Stimulated activated CD8-positive, alpha-beta memory T cell treated with anti-CD3 and anti-CD28 coated beads, Interleukin-15, amount 100 ng/mL, for 4 hours (primary cell): ENCODE measurements around the gene KCNMA1.

ENCODE experiments used
- DNase-seq, 2 donors: peaks; one replicate each; pipeline ENCODE4 v3.0.0-alpha.2; 2020; ENCODE audit warnings: low read depth in 2 of 2

KCNMA1 gene

GRCh38 chr10:77634939-77635338 is 2.7 kb downstream of the KCNMA1 start:
- DNase-seq = no peak

- no peak for DNase-seq
These were observed 4.2 kb downstream of the KCNMA1 start for GRCh38 chr10:77633376-77633775.

GRCh38 chr10:77631241-77631640 is 6.4 kb downstream of the KCNMA1 start:
- DNase-seq = no peak

- no peak for DNase-seq
These were observed 7.1 kb downstream of the KCNMA1 start for GRCh38 chr10:77630507-77630848.

GRCh38 chr10:77629775-77630506 is 7.7 kb downstream of the KCNMA1 start:
- no peak for DNase-seq

- no peak for DNase-seq
These were observed 8.5 kb downstream of the KCNMA1 start for GRCh38 chr10:77628906-77629730.

- DNase-seq = no peak
These were observed 11.2 kb downstream of the KCNMA1 start for GRCh38 chr10:77626266-77626935.

GRCh38 chr10:77625379-77625778 is 12.2 kb downstream of the KCNMA1 start:
- no peak for DNase-seq

- no peak for DNase-seq
These were observed 14.7 kb downstream of the KCNMA1 start for GRCh38 chr10:77622889-77623291.

GRCh38 chr10:77620731-77621130 is 16.9 kb downstream of the KCNMA1 start:
- DNase-seq = no peak

GRCh38 chr10:77619964-77620703 is 17.5 kb downstream of the KCNMA1 start:
- DNase-seq = no peak

- no peak for DNase-seq
These were observed 19.5 kb downstream of the KCNMA1 start for GRCh38 chr10:77618117-77618516.

- DNase-seq = no peak
These were observed 20.8 kb downstream of the KCNMA1 start for GRCh38 chr10:77616766-77617165.

- no peak for DNase-seq
These were observed 22.6 kb downstream of the KCNMA1 start for GRCh38 chr10:77614778-77615625.

- DNase-seq = no peak
These were observed 24.0 kb downstream of the KCNMA1 start for GRCh38 chr10:77613476-77614130.

- no peak for DNase-seq
These were observed 25.9 kb downstream of the KCNMA1 start for GRCh38 chr10:77611670-77612069.

GRCh38 chr10:77611221-77611620 is 26.4 kb downstream of the KCNMA1 start:
- DNase-seq = no peak

GRCh38 chr10:77609781-77610272 is 27.8 kb downstream of the KCNMA1 start:
- no peak for DNase-seq

GRCh38 chr10:77608281-77608680 is 29.3 kb downstream of the KCNMA1 start:
- no peak for DNase-seq

- no peak for DNase-seq
These were observed 30.9 kb downstream of the KCNMA1 start for GRCh38 chr10:77606751-77607150.
